GM23248 (cell line): ENCODE data around the gene PAFAH1B2. TPM values are rescaled to one million over a fixed set of nuclear protein-coding genes. Genes with fewer than 3 reads are reported as not detected.

ENCODE experiments used
- DNase-seq: peaks from one replicate; pipeline ENCODE4 v3.0.0-alpha.2; 2015
- H2AFZ ChIP-seq: fragments of 200-600 bp; sonication (generic); 2 replicates; pipeline ENCODE4 v1.6.1; 2016; ENCODE audit warnings: antibody characterized with exemption
- H3F3A ChIP-seq: fragments of 200-600 bp; sonication (generic); 2 replicates; pipeline ENCODE4 v1.6.1; 2016; ENCODE audit warnings: mild to moderate bottlenecking, antibody characterized with exemption, mixed run types; ENCODE audit not compliant: insufficient read depth
- H3K27ac ChIP-seq: fragments of 200-600 bp; sonication (generic); 2 replicates; pipeline ENCODE4 v1.5.1; 2016; ENCODE audit warnings: mild to moderate bottlenecking
- H3K27me3 ChIP-seq: fragments of 200-600 bp; sonication (generic); replicated peaks from 2 replicates; pipeline ENCODE4 v1.6.1; 2016; ENCODE audit warnings: mild to moderate bottlenecking; ENCODE audit not compliant: insufficient read depth
- H3K36me3 ChIP-seq: fragments of 200-600 bp; sonication (generic); 2 replicates; pipeline ENCODE4 v1.6.1; 2016; ENCODE audit warnings: low read depth, mild to moderate bottlenecking
- H3K4me1 ChIP-seq: fragments of 200-600 bp; sonication (generic); 2 replicates; pipeline ENCODE4 v1.6.1; 2016; ENCODE audit warnings: mild to moderate bottlenecking; ENCODE audit not compliant: insufficient read depth
- H3K4me2 ChIP-seq: fragments of 200-600 bp; sonication (generic); one replicate; pipeline ENCODE4 v1.6.1; 2016; ENCODE audit warnings: mild to moderate bottlenecking; ENCODE audit not compliant: unreplicated experiment
- H3K4me3 ChIP-seq: fragments of 200-600 bp; sonication (generic); 2 replicates; pipeline ENCODE4 v1.5.1; 2016; ENCODE audit warnings: mild to moderate bottlenecking
- H3K79me2 ChIP-seq: fragments of 200-600 bp; sonication (generic); 2 replicates; pipeline ENCODE4 v1.6.1; 2016; ENCODE audit warnings: mild to moderate bottlenecking; ENCODE audit not compliant: insufficient read depth
- H3K9ac ChIP-seq: fragments of 200-600 bp; sonication (generic); 2 replicates; pipeline ENCODE4 v1.6.1; 2016; ENCODE audit warnings: mild to moderate bottlenecking
- H3K9me2 ChIP-seq: fragments of 200-600 bp; sonication (generic); 2 replicates; pipeline ENCODE4 v1.6.1; 2016; ENCODE audit warnings: mixed run types, mild to moderate bottlenecking, moderate library complexity; ENCODE audit not compliant: insufficient read depth
- H3K9me3 ChIP-seq: fragments of 200-600 bp; sonication (generic); one replicate; pipeline ENCODE4 v1.6.1; 2017; ENCODE audit warnings: low read depth
- H4K20me1 ChIP-seq: fragments of 200-600 bp; sonication (generic); 2 replicates; pipeline ENCODE4 v1.6.0; 2016; ENCODE audit not compliant: insufficient read depth
- EZH2 ChIP-seq: fragments of 200-600 bp; sonication (generic); IDR thresholded peaks from 2 replicates; pipeline ENCODE4 v1.6.1; 2018; ENCODE audit warnings: antibody characterized with exemption, mild to moderate bottlenecking; ENCODE audit not compliant: insufficient read depth, poor library complexity, severe bottlenecking
- EZH2phosphoT487 ChIP-seq: fragments of 200-600 bp; sonication (generic); IDR thresholded peaks from 2 replicates; pipeline ENCODE4 v1.6.1; 2018; ENCODE audit warnings: antibody characterized with exemption, moderate library complexity, mild to moderate bottlenecking, low read depth; ENCODE audit not compliant: insufficient read depth
- WGBS, 2 experiments: methylation state at CpG; one replicate each; pipeline ENCODE4 v1.1.6; 2015 to 2017; ENCODE audit warnings: low lambda C conversion rate in 2 of 2, low coverage in 1 of 2; ENCODE audit errors: missing lambda C conversion rate in 2 of 2; 5-methylcytosine and 5-hydroxymethylcytosine counted together
- in situ Hi-C: fragments of 300-500 bp; cut with MboI; formaldehyde crosslinking; loops from 2 replicates; pipeline ENCODE4 v1.15.0; 2020
- polyA plus RNA-seq: library from polyadenylated mRNA; unstranded; fragments of >200 nt; fragmentation: Nextera tagmentation; extraction: Ambion mirVana; gene quantifications from 2 replicates; pipeline ENCODE4 v1.2.1, GENCODE V29; 2016
- total RNA-seq: library from RNA; depleted of rRNA; stranded (reverse); fragments of >200 nt; shearing (Covaris generic); gene quantifications from 2 replicates; pipeline ENCODE4 v1.2.3, GENCODE V29; 2014

The PAFAH1B2 gene
- total and polyA plus RNA-seq, 2 experiments from 2014 or later, result 116 to 140 TPM

- in situ Hi-C loops, result no loop called here
- WGBS, 2 experiments, result 72 to 76% methylated on average over 4 to 5 of the region's 5 CpGs
- TF ChIP-seq EZH2 (no peak), EZH2phosphoT487 (no peak)
- H3K36me3 ChIP-seq, result no peaks in the 10 kb centered on the region; the same call in 1 of the 2 replicates
- peaks cover 2% of the 10 kb centered on the region; the same call in 1 of the 2 replicates for H3K4me1 ChIP-seq
- H2AFZ ChIP-seq, result no peak overlapping the region
- H3K9me2 ChIP-seq, result no peaks in the 10 kb centered on the region
- no peak overlapping the region for H3K4me2 ChIP-seq
- no peak for DNase-seq
- H3K4me3 ChIP-seq, result no peak overlapping the region
- no peaks in the 10 kb centered on the region for H4K20me1 ChIP-seq
- no peaks in the 10 kb centered on the region for H3K27me3 ChIP-seq
- no peaks in the 10 kb centered on the region for H3F3A ChIP-seq
- H3K79me2 ChIP-seq, result peaks cover 2% of the 10 kb centered on the region
- H3K9me3 ChIP-seq, result no peaks in the 10 kb centered on the region
- no peak overlapping the region for H3K27ac ChIP-seq
- H3K9ac ChIP-seq, result no peak overlapping the region
These were observed 41.8 kb downstream of the PAFAH1B2 start for GRCh38 chr11:117185736-117186430.

- WGBS, 2 experiments, result 98% methylated on average over 4 of the region's 4 CpGs
- TF ChIP-seq EZH2phosphoT487 (no peak), EZH2 (no peak)
- Histone ChIP-seq H3K9ac (no peak overlapping the region), H3K4me1 (no peaks in the 10 kb centered on the region), H3K27ac (no peak overlapping the region), H3K4me3 (no peak overlapping the region), H3K79me2 (no peaks in the 10 kb centered on the region), H3K27me3 (no peaks in the 10 kb centered on the region), H3F3A (no peaks in the 10 kb centered on the region), H3K36me3 (no peaks in the 10 kb centered on the region; the same call in 1 of the 2 replicates), H3K9me2 (no peaks in the 10 kb centered on the region), H4K20me1 (no peaks in the 10 kb centered on the region), H3K4me2 (no peak overlapping the region), H3K9me3 (no peaks in the 10 kb centered on the region), H2AFZ (no peak overlapping the region)
- DNase-seq, result no peak
- in situ Hi-C loops, result no loop called here
These were observed 42.3 kb downstream of the PAFAH1B2 start for GRCh38 chr11:117186431-117186761.

- Histone ChIP-seq H3K4me2 (no peak overlapping the region), H3K27ac (no peak overlapping the region), H2AFZ (no peak overlapping the region), H3K9ac (no peak overlapping the region), H3K4me1 (no peaks in the 10 kb centered on the region), H3K9me2 (no peaks in the 10 kb centered on the region), H4K20me1 (no peaks in the 10 kb centered on the region), H3K36me3 (no peaks in the 10 kb centered on the region; the same call in 1 of the 2 replicates), H3F3A (no peaks in the 10 kb centered on the region), H3K79me2 (no peaks in the 10 kb centered on the region), H3K9me3 (no peaks in the 10 kb centered on the region), H3K4me3 (no peak overlapping the region), H3K27me3 (no peaks in the 10 kb centered on the region)
- TF ChIP-seq EZH2phosphoT487, result no peak
- TF ChIP-seq EZH2, result no peak
- no peak for DNase-seq
- in situ Hi-C loops, result no loop called here
- WGBS, 2 experiments, result 78% methylated on average over 4 to 6 of the region's 6 CpGs
These were observed 42.9 kb downstream of the PAFAH1B2 start for GRCh38 chr11:117187007-117187406.

GRCh38 chr11:117187428-117187798 is 43.3 kb downstream of the PAFAH1B2 start:
- no peak overlapping the region for H3K27ac ChIP-seq
- H3K4me3 ChIP-seq, result no peak overlapping the region
- H3K27me3 ChIP-seq, result no peaks in the 10 kb centered on the region
- H3K9ac ChIP-seq, result no peak overlapping the region
- no peak overlapping the region for H3K4me2 ChIP-seq
- no peaks in the 10 kb centered on the region for H4K20me1 ChIP-seq
- H3F3A ChIP-seq, result no peaks in the 10 kb centered on the region
- no peak for DNase-seq
- H2AFZ ChIP-seq, result no peak overlapping the region
- no peaks in the 10 kb centered on the region; the same call in 1 of the 2 replicates for H3K36me3 ChIP-seq
- no peak for TF ChIP-seq EZH2
- TF ChIP-seq EZH2phosphoT487, result no peak
- in situ Hi-C loops, result no loop called here
- H3K9me2 ChIP-seq, result no peaks in the 10 kb centered on the region
- H3K9me3 ChIP-seq, result no peaks in the 10 kb centered on the region
- no peaks in the 10 kb centered on the region for H3K4me1 ChIP-seq
- WGBS, 2 experiments, result 89 to 92% methylated on average over 13 of the region's 13 CpGs
- no peaks in the 10 kb centered on the region for H3K79me2 ChIP-seq
